Measurements from ENCODE around the gene DMBT1.

Gene DMBT1

DNA sequence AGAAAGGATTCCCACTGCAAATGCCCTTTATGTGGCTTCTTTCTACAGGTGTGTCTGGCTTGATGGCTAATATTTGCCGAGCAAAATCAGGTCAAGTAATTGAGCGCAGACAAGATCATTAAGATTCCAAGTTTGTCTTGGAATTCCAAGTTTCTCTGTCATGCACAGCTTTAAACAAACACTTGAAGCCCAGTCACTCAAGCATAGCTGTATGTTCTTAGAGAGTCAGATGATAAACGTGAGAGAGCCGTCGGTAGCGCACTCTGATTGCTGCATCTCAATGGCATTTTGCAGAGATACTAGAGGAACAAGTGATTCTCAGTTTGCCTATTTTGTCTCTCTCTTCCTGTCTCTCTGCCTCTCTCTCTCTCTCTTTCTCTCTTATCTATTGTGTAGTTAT, 658 bp downstream of the DMBT1 start:
- H3K9ac ChIP-seq = no peak overlapping the region
- H3K4me3 ChIP-seq (ENCODE audit: low read depth, low read length) = no peak overlapping the region
- H2AFZ ChIP-seq = no peak overlapping the region

GRCh38 chr10:122561792-122562191, 1.2 kb downstream of the DMBT1 start:
- Histone ChIP-seq H3K4me3 (ENCODE audit: low read depth, low read length) (no peak overlapping the region), H3K27me3 (ENCODE audit: control insufficient read depth, insufficient read depth, low read length) (no peaks in the 10 kb centered on the region), H3K4me2 (ENCODE audit: low read length) (no peak overlapping the region), H3K9ac (no peak overlapping the region), H3K79me2 (no peaks in the 10 kb centered on the region), H2AFZ (no peak overlapping the region), H3K27ac (no peak overlapping the region), H3K36me3 (ENCODE audit: control insufficient read depth, insufficient read depth, low read length) (no peaks in the 10 kb centered on the region), H3K9me3 (ENCODE audit: control insufficient read depth, low read length) (no peaks in the 10 kb centered on the region), H3K4me1 (peaks cover 6% of the 10 kb centered on the region)
- TF ChIP-seq CTCF (IDR thresholded peaks at IDR 0.05) = no peak

More for the DNA sequence above, 658 bp downstream of the DMBT1 start:
- Histone ChIP-seq H3K4me2 (ENCODE audit: low read length) (no peak overlapping the region), H3K9me3 (ENCODE audit: control insufficient read depth, low read length) (no peaks in the 10 kb centered on the region), H3K79me2 (no peaks in the 10 kb centered on the region), H3K27ac (no peak overlapping the region), H3K4me1 (peaks cover 6% of the 10 kb centered on the region), H3K36me3 (ENCODE audit: control insufficient read depth, insufficient read depth, low read length) (no peaks in the 10 kb centered on the region), H3K27me3 (ENCODE audit: control insufficient read depth, insufficient read depth, low read length) (no peaks in the 10 kb centered on the region)
- TF ChIP-seq CTCF (IDR thresholded peaks at IDR 0.05) = no peak

GRCh38 chr10:122564980-122565379, 4.4 kb downstream of the DMBT1 start:
- H3K36me3 ChIP-seq (ENCODE audit: control insufficient read depth, insufficient read depth, low read length) = no peaks in the 10 kb centered on the region
- no peak overlapping the region for H3K27ac ChIP-seq

DNA sequence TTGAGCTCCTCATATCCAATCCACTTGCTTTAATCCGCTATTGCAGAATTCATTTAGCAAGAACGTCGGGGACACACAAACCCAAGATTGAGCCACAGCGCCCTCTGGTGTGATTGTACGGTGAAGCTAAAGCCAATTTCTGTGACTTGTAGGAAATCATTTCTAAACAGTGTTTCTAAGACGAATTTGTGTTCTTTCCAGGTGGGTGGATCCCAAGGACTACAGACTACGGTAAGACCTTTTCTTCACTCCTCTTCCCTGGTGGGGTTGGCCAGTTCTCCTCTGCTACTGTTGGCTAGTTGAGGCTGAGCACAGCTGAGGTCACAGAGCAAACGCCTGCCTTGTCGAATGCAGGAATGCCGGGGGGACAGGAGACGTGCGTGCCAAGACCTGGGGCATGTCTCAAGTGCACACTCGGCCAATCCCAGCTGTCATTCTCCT, 5.2 kb downstream of the DMBT1 start:
- H3K4me3 ChIP-seq (ENCODE audit: low read depth, low read length) = no peak overlapping the region
- no peaks in the 10 kb centered on the region for H3K36me3 ChIP-seq (ENCODE audit: control insufficient read depth, insufficient read depth, low read length)
- H3K27me3 ChIP-seq (ENCODE audit: control insufficient read depth, insufficient read depth, low read length) = no peaks in the 10 kb centered on the region
- no peaks in the 10 kb centered on the region for H3K79me2 ChIP-seq
- peak; percentile 84 for TF ChIP-seq CTCF (IDR thresholded peaks at IDR 0.05)
- no peak overlapping the region for H3K9ac ChIP-seq
- H3K27ac ChIP-seq = no peak overlapping the region
- peaks cover 6% of the 10 kb centered on the region for H3K4me1 ChIP-seq
- H2AFZ ChIP-seq = peak overlapping the region; percentile 69
- H3K9me3 ChIP-seq (ENCODE audit: control insufficient read depth, low read length) = no peaks in the 10 kb centered on the region
- H3K4me2 ChIP-seq (ENCODE audit: low read length) = no peak overlapping the region

More at GRCh38 chr10:122564980-122565379, 4.4 kb downstream of the DMBT1 start:
- no peak overlapping the region for H2AFZ ChIP-seq
- H3K4me3 ChIP-seq (ENCODE audit: low read depth, low read length) = no peak overlapping the region
- H3K9me3 ChIP-seq (ENCODE audit: control insufficient read depth, low read length) = no peaks in the 10 kb centered on the region
- TF ChIP-seq CTCF (IDR thresholded peaks at IDR 0.05) = no peak
- H3K9ac ChIP-seq = no peak overlapping the region
- H3K4me2 ChIP-seq (ENCODE audit: low read length) = no peak overlapping the region
- no peaks in the 10 kb centered on the region for H3K79me2 ChIP-seq
- H3K27me3 ChIP-seq (ENCODE audit: control insufficient read depth, insufficient read depth, low read length) = no peaks in the 10 kb centered on the region
- peaks cover 6% of the 10 kb centered on the region for H3K4me1 ChIP-seq

- Histone ChIP-seq H3K9me3 (ENCODE audit: control insufficient read depth, low read length) (no peaks in the 10 kb centered on the region), H3K36me3 (ENCODE audit: control insufficient read depth, insufficient read depth, low read length) (no peaks in the 10 kb centered on the region), H3K9ac (no peak overlapping the region), H2AFZ (no peak overlapping the region), H3K79me2 (no peaks in the 10 kb centered on the region), H3K4me2 (ENCODE audit: low read length) (no peak overlapping the region), H3K27me3 (ENCODE audit: control insufficient read depth, insufficient read depth, low read length) (no peaks in the 10 kb centered on the region), H3K4me1 (peaks cover 6% of the 10 kb centered on the region), H3K4me3 (ENCODE audit: low read depth, low read length) (no peak overlapping the region), H3K27ac (no peak overlapping the region)
- no peak for TF ChIP-seq CTCF (IDR thresholded peaks at IDR 0.05)
Observed at GRCh38 chr10:122566632-122567031, 6.1 kb downstream of the DMBT1 start.
